ENCODE results near the gene FILIP1.

Gene FILIP1

GRCh38 chr6:75334266-75335040 lies 159.1 kb downstream of the FILIP1 start:
- no peak for DNase-seq (ENCODE audit: low read depth)

- DNase-seq (ENCODE audit: low read depth): no peak
Observed at GRCh38 chr6:75333676-75334200, 159.9 kb downstream of the FILIP1 start.

GRCh38 chr6:75331151-75331550 lies 162.4 kb downstream of the FILIP1 start:
- DNase-seq (ENCODE audit: low read depth): no peak

- DNase-seq (ENCODE audit: low read depth): no peak
Observed at GRCh38 chr6:75329703-75330102, 163.9 kb downstream of the FILIP1 start.

- DNase-seq (ENCODE audit: low read depth): no peak
Observed at GRCh38 chr6:75327807-75328206, 165.8 kb downstream of the FILIP1 start.

GRCh38 chr6:75326557-75327258 lies 166.9 kb downstream of the FILIP1 start:
- DNase-seq (ENCODE audit: low read depth): no peak

GRCh38 chr6:75318900-75319299 lies 174.7 kb downstream of the FILIP1 start:
- DNase-seq (ENCODE audit: low read depth): no peak

GRCh38 chr6:75317503-75318206 lies 175.9 kb downstream of the FILIP1 start:
- DNase-seq (ENCODE audit: low read depth): no peak

GRCh38 chr6:75315978-75316377 lies 177.6 kb downstream of the FILIP1 start:
- no peak for DNase-seq (ENCODE audit: low read depth)

GRCh38 chr6:75308250-75308988 lies 185.2 kb downstream of the FILIP1 start:
- DNase-seq (ENCODE audit: low read depth): no peak

- DNase-seq (ENCODE audit: low read depth): no peak
Observed at GRCh38 chr6:75307364-75308004, 186.1 kb downstream of the FILIP1 start.

- no peak for DNase-seq (ENCODE audit: low read depth)
Observed at GRCh38 chr6:75306064-75306463, 187.5 kb downstream of the FILIP1 start.

GRCh38 chr6:75305573-75305972 lies 188.0 kb downstream of the FILIP1 start:
- no peak for DNase-seq (ENCODE audit: low read depth)

- no peak for DNase-seq (ENCODE audit: low read depth)
Observed at GRCh38 chr6:75302280-75302679, 191.3 kb downstream of the FILIP1 start.

GRCh38 chr6:75301537-75301936 lies 192.1 kb downstream of the FILIP1 start:
- DNase-seq (ENCODE audit: low read depth): no peak

GRCh38 chr6:75301088-75301487 lies 192.5 kb downstream of the FILIP1 start:
- no peak for DNase-seq (ENCODE audit: low read depth)

- no peak for DNase-seq (ENCODE audit: low read depth)
Observed at GRCh38 chr6:75300531-75300855, 193.1 kb downstream of the FILIP1 start.

- DNase-seq (ENCODE audit: low read depth): no peak
Observed at GRCh38 chr6:75299801-75300530, 193.6 kb downstream of the FILIP1 start.

GRCh38 chr6:75296811-75297779 lies 196.5 kb downstream of the FILIP1 start:
- DNase-seq (ENCODE audit: low read depth): no peak

- DNase-seq (ENCODE audit: low read depth): no peak
Observed at GRCh38 chr6:75292555-75292954, 201.0 kb downstream of the FILIP1 start.

All from stimulated activated CD8-positive, alpha-beta memory T cell treated with anti-CD3 and anti-CD28 coated beads, Interleukin-7, amount 100 ng/mL, for 24 hours (primary cell).